ENCODE results near the gene BTNL3. TPM values are rescaled to one million over a fixed set of nuclear protein-coding genes. Genes with fewer than 3 reads are reported as not detected.

The BTNL3 gene
- polyA plus RNA-seq, 6 donors from 2014 or later = not detected

- H3K27ac Mint-ChIP-seq = peak overlapping the region in 2 of 6 donors; percentile 39 to 54
- DNase-seq = no peak
- H3K4me1 Mint-ChIP-seq = peaks cover 17 to 31% (median 28%) of the 10 kb centered on the region in 3 donors
- H3K4me3 Mint-ChIP-seq = peak overlapping the region; percentile 71 to 90 (median 84)
- ATAC-seq (ENCODE audit: low read depth in 2 of 2) = no peak
- peaks cover 0 to 12% (median 3%) of the 10 kb centered on the region in 7 donors for H3K9me3 Mint-ChIP-seq
- peaks cover 0 to 5% of the 10 kb centered on the region in 2 donors for H3K36me3 Mint-ChIP-seq
- H3K27me3 Mint-ChIP-seq = peaks cover 51 to 88% (median 83%) of the 10 kb centered on the region in 3 donors
Observed at GRCh38 chr5:181054138-181054537, 65.5 kb downstream of the BTNL3 start.

GRCh38 chr5:181054871-181055459 is 66.3 kb downstream of the BTNL3 start:
- DNase-seq = no peak
- ATAC-seq (ENCODE audit: low read depth in 2 of 2) = no peak
- Mint-ChIP-seq H3K36me3 (peaks cover 0 to 5% of the 10 kb centered on the region in 2 donors), H3K4me1 (peaks cover 17 to 31% (median 28%) of the 10 kb centered on the region in 3 donors), H3K4me3 (peak overlapping the region in 5 of 8 donors; percentile 20 to 88 (median 81)), H3K27ac (no peak overlapping the region), H3K27me3 (peaks cover 50 to 84% (median 80%) of the 10 kb centered on the region in 3 donors), H3K9me3 (peaks cover 0 to 12% (median 5%) of the 10 kb centered on the region in 7 donors)

Other genes starting within 250 kb of the BTNL3 start
- gene OR2Y1, start 248.8 kb upstream of the BTNL3 start, polyA plus RNA-seq (ENCODE audit: low read depth in 6 of 6) = not detected
- 100 to 1,000 TPM in 2 of 6 donors, 10 to 100 TPM in 4; 71.9 to 121 (median 84.2) TPM for gene MGAT1, start 186.0 kb upstream of the BTNL3 start, polyA plus RNA-seq (ENCODE audit: low read depth in 6 of 6)
- gene ZFP62, start 127.6 kb upstream of the BTNL3 start, polyA plus RNA-seq (ENCODE audit: low read depth in 6 of 6) = 10 to 100 TPM; 12.1 to 26.5 (median 22.5) TPM
- gene BTNL8, start 89.7 kb upstream of the BTNL3 start, polyA plus RNA-seq (ENCODE audit: low read depth in 6 of 6) = not detected
- 1 to 10 TPM in 1 of 6 donors, under 1 TPM in 5; 0.08 to 1.4 (median 0.58) TPM for gene BTNL9, start 51.4 kb downstream of the BTNL3 start, polyA plus RNA-seq (ENCODE audit: low read depth in 6 of 6)
- gene OR2V1, start 142.3 kb downstream of the BTNL3 start, polyA plus RNA-seq (ENCODE audit: low read depth in 6 of 6) = not detected
- not detected for gene OR2V2, start 158.7 kb downstream of the BTNL3 start, polyA plus RNA-seq (ENCODE audit: low read depth in 6 of 6)
- under 1 TPM in 3 of 6 donors, not detected in 3; 0.09 to 0.27 (median 0.24) TPM for gene TRIM7, start 216.3 kb downstream of the BTNL3 start, polyA plus RNA-seq (ENCODE audit: low read depth in 6 of 6)
- 1 to 10 TPM in 3 of 6 donors, under 1 TPM in 3; 0.40 to 1.6 (median 1.0) TPM for gene TRIM41, start 234.4 kb downstream of the BTNL3 start, polyA plus RNA-seq (ENCODE audit: low read depth in 6 of 6)